Uterus (tissue), 4 donors: ENCODE results near the gene CFAP61. TPM values are rescaled to one million over a fixed set of nuclear protein-coding genes. Genes with fewer than 3 reads are reported as not detected.

ENCODE experiments used
- DNase-seq, 2 donors: peaks; one replicate each; pipeline ENCODE4 v3.0.0-alpha.2; 2019 to 2020
- H3K27ac ChIP-seq, 2 donors: fragments of 200-600 bp; sonication (generic); 1 replicate in 1 of 2; 2 replicates in 1 of 2; pipeline ENCODE4 v1.5.1; 2016 to 2018
- H3K27me3 ChIP-seq, 2 donors: fragments of 200-600 bp; sonication (generic); one replicate each; pipeline ENCODE4 v1.5.1; 2018 to 2019; ENCODE audit warnings: control low read depth in 1 of 2
- H3K36me3 ChIP-seq, 2 donors: fragments of 200-600 bp; sonication (generic); one replicate each; pipeline ENCODE4 v1.5.1; 2019; ENCODE audit warnings: control low read depth in 1 of 2
- H3K4me1 ChIP-seq, 2 donors: fragments of 200-600 bp; sonication (generic); one replicate each; pipeline ENCODE4 v1.5.1; 2018 to 2019; ENCODE audit warnings: control low read depth in 1 of 2
- H3K4me3 ChIP-seq, 2 donors: fragments of 200-600 bp; sonication (generic); 1 replicate in 1 of 2; 2 replicates in 1 of 2; pipeline ENCODE4 v1.5.1; 2018 to 2019; ENCODE audit warnings: mild to moderate bottlenecking in 1 of 2
- H3K9me3 ChIP-seq, 2 donors: fragments of 200-600 bp; sonication (generic); one replicate each; pipeline ENCODE4 v1.5.1; 2019; ENCODE audit warnings: control low read depth in 1 of 2
- CTCF ChIP-seq, 4 experiments: fragments of 200-600 bp in 2 of 4; fragments of 450-650 bp in 2 of 4; sonication (generic) in 2 of 4; IDR thresholded peaks; one replicate each; pipeline ENCODE4 v1.5.1; 2016 to 2019; ENCODE audit warnings: antibody characterized with exemption in 4 of 4, mild to moderate bottlenecking in 2 of 4, moderate library complexity in 1 of 4
- POLR2A ChIP-seq, 2 donors: fragments of 450-650 bp; IDR thresholded peaks; one replicate each; pipeline ENCODE4 v1.6.1; 2016; ENCODE audit warnings: antibody characterized with exemption in 2 of 2, mild to moderate bottlenecking in 1 of 2, moderate library complexity in 1 of 2
- intact Hi-C: fragments of 100-400 bp; cut with DNase I; formaldehyde crosslinking; loops from one replicate; pipeline ENCODE4 v1.15.1; 2023; ENCODE audit warnings: low total_unique reads
- total RNA-seq, 4 donors: library from RNA; depleted of rRNA in 3 of 4; stranded (reverse); fragments of >200 nt in 3 of 4; gene quantifications; one replicate each; pipeline versions ENCODE4 v1.1.0 to v1.2.4, GENCODE V29; 2014 to 2023
- donor health status: DM: yes; HTN: yes; CAD: no.

Gene CFAP61
- total RNA-seq, 4 donors from 2014 or later, result 3.0 to 8.2 (median 7.5) TPM; not detected in 1

- Histone ChIP-seq H3K9me3 (no peaks in the 10 kb centered on the region), H3K4me3 (no peak overlapping the region), H3K27me3 (no peaks in the 10 kb centered on the region), H3K27ac (no peak overlapping the region), H3K36me3 (no peaks in the 10 kb centered on the region), H3K4me1 (no peaks in the 10 kb centered on the region)
- no peak for TF ChIP-seq CTCF (IDR thresholded peaks at IDR 0.05)
- no peak for TF ChIP-seq POLR2A (IDR thresholded peaks at IDR 0.05)
- DNase-seq, result no peak
- intact Hi-C loops, result no loop called here
These were observed 153.0 kb downstream of the CFAP61 start for GRCh38 chr20:20205141-20205861.

- DNase-seq, result no peak
- Histone ChIP-seq H3K4me1 (no peaks in the 10 kb centered on the region), H3K9me3 (no peaks in the 10 kb centered on the region), H3K4me3 (no peak overlapping the region), H3K27ac (no peak overlapping the region), H3K36me3 (no peaks in the 10 kb centered on the region), H3K27me3 (no peaks in the 10 kb centered on the region)
- intact Hi-C loops, result no loop called here
- TF ChIP-seq CTCF (IDR thresholded peaks at IDR 0.05), result no peak
- no peak for TF ChIP-seq POLR2A (IDR thresholded peaks at IDR 0.05)
These were observed 153.5 kb downstream of the CFAP61 start for GRCh38 chr20:20205862-20206236.

GRCh38 chr20:20206788-20207187, 154.5 kb downstream of the CFAP61 start:
- H3K36me3 ChIP-seq, result no peaks in the 10 kb centered on the region
- intact Hi-C loops, result no loop called here
- TF ChIP-seq CTCF (IDR thresholded peaks at IDR 0.05) (no peak), POLR2A (IDR thresholded peaks at IDR 0.05) (no peak)
- no peaks in the 10 kb centered on the region for H3K9me3 ChIP-seq
- no peak overlapping the region for H3K27ac ChIP-seq
- H3K4me3 ChIP-seq, result no peak overlapping the region
- H3K4me1 ChIP-seq, result no peaks in the 10 kb centered on the region
- no peak for DNase-seq
- no peaks in the 10 kb centered on the region for H3K27me3 ChIP-seq

- TF ChIP-seq CTCF (IDR thresholded peaks at IDR 0.05) (no peak), POLR2A (IDR thresholded peaks at IDR 0.05) (no peak)
- H3K36me3 ChIP-seq, result no peaks in the 10 kb centered on the region
- no peak overlapping the region for H3K27ac ChIP-seq
- H3K27me3 ChIP-seq, result no peaks in the 10 kb centered on the region
- H3K9me3 ChIP-seq, result no peaks in the 10 kb centered on the region
- no peaks in the 10 kb centered on the region for H3K4me1 ChIP-seq
- H3K4me3 ChIP-seq, result no peak overlapping the region
- intact Hi-C loops, result no loop called here
- no peak for DNase-seq
These were observed 155.0 kb downstream of the CFAP61 start for GRCh38 chr20:20207291-20207690.

GRCh38 chr20:20207872-20208271, 155.5 kb downstream of the CFAP61 start:
- Histone ChIP-seq H3K4me1 (no peaks in the 10 kb centered on the region), H3K36me3 (no peaks in the 10 kb centered on the region), H3K27ac (no peak overlapping the region), H3K4me3 (no peak overlapping the region), H3K9me3 (no peaks in the 10 kb centered on the region), H3K27me3 (no peaks in the 10 kb centered on the region)
- no peak for DNase-seq
- no peak for TF ChIP-seq CTCF (IDR thresholded peaks at IDR 0.05)
- TF ChIP-seq POLR2A (IDR thresholded peaks at IDR 0.05), result no peak
- intact Hi-C loops, result no loop called here
